HepG2 (cell line): Measurements from ENCODE around the gene ING2. TPM values are rescaled to one million over a fixed set of nuclear protein-coding genes. Genes with fewer than 3 reads are reported as not detected.

Experiments
- ATAC-seq: fragments of 200-7000 bp; cut with Tn5 transposase; 3 replicates; pipeline ENCODE4 v1.9.1; 2020; ENCODE audit warnings: mild to moderate bottlenecking, moderate library complexity
- BruUV-seq: library from RNA; stranded (reverse); fragments of 400-500 nt; replicated peaks from 2 replicates; lab custom pipeline; 2021; lab: Mats Ljungman, UMichigan
- CTCF ChIA-PET: fragments of 300-600 bp; formaldehyde crosslinking; extraction: SDS; loops from one replicate; lab custom pipeline; 2021; ENCODE audit warnings: low total read pairs, inconsistent platforms, low intra/inter-chr PET ratio; lab: Yijun Ruan, JAX
- POLR2A ChIA-PET: fragments of 350-600 bp; sonication (Branson Sonifier 250); formaldehyde crosslinking; loops from one replicate; lab custom pipeline; 2020; ENCODE audit warnings: antibody characterized with exemption, inconsistent platforms; lab: Yijun Ruan, JAX
- DNase-seq: peaks from one replicate; pipeline ENCODE4 v3.0.0-alpha.2; 2015; ENCODE audit warnings: low spot score
- FAIRE-seq: peaks from 3 replicates; lab custom pipeline; 2011; peaks lifted over from hg19 to GRCh38; lab: Jason Lieb, UNC
- H2AFZ ChIP-seq: one replicate; pipeline ENCODE4 v1.6.1; 2011; ENCODE audit warnings: low read length, inconsistent platforms
- H3K27ac ChIP-seq: fragments of 300-600 bp; 3 replicates; pipeline ENCODE4 v1.8.0; 2011; ENCODE audit warnings: mixed run types, mild to moderate bottlenecking, mixed read lengths, low read length, inconsistent platforms; ENCODE audit not compliant: insufficient read depth; ENCODE audit errors: extremely low read length
- H3K27me3 ChIP-seq, 2 experiments: fragments of 200-600 bp in 1 of 2; 2 replicates in 1 of 2; 3 replicates in 1 of 2; pipeline versions ENCODE4 v1.6.0 to v1.8.0; 2011; ENCODE audit warnings: low read length in 2 of 2, mild to moderate bottlenecking in 2 of 2, moderate library complexity in 2 of 2, inconsistent platforms in 1 of 2; ENCODE audit not compliant: insufficient read depth in 2 of 2, control insufficient read depth in 1 of 2
- H3K36me3 ChIP-seq, 2 experiments: fragments of 200-600 bp in 1 of 2; replicated peaks in 1 of 2; 2 replicates in 1 of 2; 3 replicates in 1 of 2; pipeline versions ENCODE4 v1.5.1 to v1.8.0; 2011; ENCODE audit warnings: low read length in 2 of 2, inconsistent platforms in 1 of 2; ENCODE audit not compliant: insufficient read depth in 2 of 2, control insufficient read depth in 1 of 2
- H3K4me1 ChIP-seq: 2 replicates; pipeline ENCODE4 v1.5.1; 2012; ENCODE audit warnings: low read length, inconsistent platforms; ENCODE audit not compliant: insufficient read depth
- H3K4me2 ChIP-seq: 2 replicates; pipeline ENCODE4 v1.6.0; 2011; ENCODE audit warnings: low read depth, low read length, inconsistent platforms
- H3K4me3 ChIP-seq, 3 experiments: fragments of 200-600 bp in 1 of 3; sonication (generic), shearing (Covaris generic) in 1 of 3; replicated peaks in 1 of 3; 2 replicates each; pipeline ENCODE4 v1.5.1; 2011 to 2016; ENCODE audit warnings: low read length in 3 of 3, inconsistent platforms in 2 of 3, low read depth in 2 of 3, mild to moderate bottlenecking in 2 of 3, control low read depth in 1 of 3, mixed read lengths in 1 of 3; ENCODE audit not compliant: insufficient read depth in 1 of 3
- H3K79me2 ChIP-seq: one replicate; pipeline ENCODE4 v1.6.1; 2011; ENCODE audit warnings: low read length, inconsistent platforms; ENCODE audit not compliant: insufficient read depth
- H3K9ac ChIP-seq: 2 replicates; pipeline ENCODE4 v1.6.0; 2011; ENCODE audit warnings: mild to moderate bottlenecking, low read depth, low read length, inconsistent platforms; ENCODE audit not compliant: insufficient read depth
- H3K9me3 ChIP-seq: 2 replicates; pipeline ENCODE4 v1.5.1; 2012; ENCODE audit warnings: mild to moderate bottlenecking, low read length
- H4K20me1 ChIP-seq: 2 replicates; pipeline ENCODE4 v1.6.0; 2011; ENCODE audit warnings: inconsistent platforms, mild to moderate bottlenecking, low read length, moderate library complexity; ENCODE audit not compliant: insufficient read depth
- ARID5B ChIP-seq: IDR thresholded peaks from 2 replicates; pipeline ENCODE4 v1.4.0; 2020; ENCODE audit warnings: mild to moderate bottlenecking, missing genetic modification reagents
- EP300 ChIP-seq, 3 experiments: sonication (generic) in 1 of 3; formaldehyde crosslinking in 1 of 3; IDR thresholded peaks; 2 replicates each; pipeline versions ENCODE4 v1.5.1 to v1.6.1; 2011 to 2020; ENCODE audit warnings: low read depth in 2 of 3, low read length in 2 of 3, borderline replicate concordance in 1 of 3, improper control_type of control experiment in 1 of 3, mild to moderate bottlenecking in 1 of 3, missing genetic modification reagents in 1 of 3, moderate library complexity in 1 of 3
- GMEB2 ChIP-seq: IDR thresholded peaks from 2 replicates; pipeline ENCODE4 v1.6.1; 2016; ENCODE audit warnings: missing biosample characterization, missing genetic modification reagents, low read depth
- HNRNPUL1 ChIP-seq: fragments of 200-400 bp; formaldehyde crosslinking; IDR thresholded peaks from 2 replicates; pipeline ENCODE4 v1.6.1; 2017; ENCODE audit warnings: low read depth, mild to moderate bottlenecking, low read length, moderate library complexity
- MAFF ChIP-seq: IDR thresholded peaks from 2 replicates; pipeline ENCODE4 v1.6.1; 2011; ENCODE audit warnings: low read depth, low read length, improper control_type of control experiment
- MAFK ChIP-seq, 2 experiments: IDR thresholded peaks in 1 of 2; conservative IDR thresholded peaks in 1 of 2; 2 replicates each; pipeline ENCODE4 v1.6.1; 2011; ENCODE audit warnings: improper control_type of control experiment in 2 of 2, low read length in 2 of 2
- PAXIP1 ChIP-seq: sonication (generic); formaldehyde crosslinking; conservative IDR thresholded peaks from 2 replicates; pipeline ENCODE4 v1.4.0; 2020; ENCODE audit warnings: mild to moderate bottlenecking, missing genetic modification reagents, moderate library complexity
- SAP130 ChIP-seq: IDR thresholded peaks from 2 replicates; pipeline ENCODE4 v1.6.1; 2016; ENCODE audit warnings: low read depth
- SOX6 ChIP-seq, 2 experiments: fragments of 450-650 bp in 1 of 2; sonication (generic) in 1 of 2; formaldehyde crosslinking in 1 of 2; IDR thresholded peaks; 2 replicates each; pipeline versions ENCODE4 v1.4.0 to v1.6.1; 2017 to 2020; ENCODE audit warnings: antibody characterized with exemption in 1 of 2, mild to moderate bottlenecking in 1 of 2, missing genetic modification reagents in 1 of 2
- ZNF362 ChIP-seq: sonication (generic); formaldehyde crosslinking; IDR thresholded peaks from 2 replicates; pipeline ENCODE4 v1.4.0; 2020; ENCODE audit warnings: missing genetic modification reagents, mild to moderate bottlenecking, borderline replicate concordance
- WGBS: methylation state at CpG from one replicate; pipeline ENCODE4 v1.1.6; 2017; ENCODE audit warnings: low lambda C conversion rate; 5-methylcytosine and 5-hydroxymethylcytosine counted together
- in situ Hi-C: cut with HindIII; loops from 2 replicates; pipeline ENCODE4 v1.10.0; 2017; ENCODE audit warnings: low pct_unique_long_range_greater_than_20kb; ENCODE audit not compliant: extremely low pct_ligation_motif_present
- intact Hi-C: fragments of 100-400 bp; cut with micrococcal nuclease; formaldehyde crosslinking; loops from one replicate; pipeline ENCODE4 v1.10.0; 2022; ENCODE audit not compliant: unreplicated experiment
- polyA plus RNA-seq, 8 experiments: library from polyadenylated mRNA; depleted of rRNA in 3 of 8; stranded (reverse) in 7 of 8; unstranded in 1 of 8; fragments of >200 nt; fragmentation: Illumina TruSeq in 4 of 8; extraction: Trizol in 4 of 8; gene quantifications; 2 replicates each; pipeline versions ENCODE4 v1.2.1 to v1.2.3, GENCODE V29; 2011 to 2016; ENCODE audit warnings: low read depth in 4 of 8, missing spikeins in 1 of 8, mixed read lengths in 1 of 8; ENCODE audit not compliant: insufficient read depth in 1 of 8
- total RNA-seq, 5 experiments: library from RNA; depleted of rRNA; stranded (reverse); fragments of >200 nt; fragmentation: Illumina TruSeq; extraction: Trizol; gene quantifications; 2 replicates each; pipeline ENCODE4 v1.2.3, GENCODE V29; 2016; ENCODE audit warnings: low read depth in 1 of 5

Gene ING2
- total and polyA plus RNA-seq, 2 of the 13 experiments (the other 11 are each of a cell fraction or from before 2014, with no cell fraction given) = 6.6 to 12.4 TPM

- peaks cover 30% of the 10 kb centered on the region for H3K4me1 ChIP-seq
- H4K20me1 ChIP-seq = peaks cover 13% of the 10 kb centered on the region
- peaks cover 37% of the 10 kb centered on the region for H3K79me2 ChIP-seq
- no peaks in the 10 kb centered on the region; a peak in 1 of 5 replicates for H3K27me3 ChIP-seq
- no peak overlapping the region for H3K9ac ChIP-seq
- in situ Hi-C loops (no loop called here), intact Hi-C loops (no loop called here)
- H3K27ac ChIP-seq = peak overlapping the region; percentile 28
- DNase-seq (peak; percentile 59), ATAC-seq (no peak), FAIRE-seq (peak; percentile 65)
- H3K4me2 ChIP-seq = peak overlapping the region; percentile 89
- peaks cover 4 to 15% of the 10 kb centered on the region in 2 experiments; a peak in 4 of 5 replicates for H3K36me3 ChIP-seq
- no peak overlapping the region for H2AFZ ChIP-seq
- H3K4me3 ChIP-seq = no peak overlapping the region; a peak in 1 of 6 replicates
- 41% methylated on average over 6 of the region's 6 CpGs for WGBS
- CTCF ChIA-PET = no interaction called here
- H3K9me3 ChIP-seq = no peaks in the 10 kb centered on the region
- POLR2A ChIA-PET = interaction anchor here (0.9 kb wide), 1 partner anchor 64 kb away, joined by 4 read pairs; no protein-coding TSS in a partner anchor
- no TSS peak for BruUV-seq
- peak; percentile 48 for TF ChIP-seq MAFF
- peak; percentile 84; the same call in 1 of the 2 replicates for TF ChIP-seq ZNF362 (CRISPR knock-in tag)
- peak in 1 of 2 experiments; percentile 21; a peak in 1 of 4 replicates for TF ChIP-seq MAFK (conservative IDR thresholded peaks at IDR 0.05 in 1 of 2, IDR thresholded peaks at IDR 0.05 in 1 of 2; ENCODE audit: low read length in 2 of 2)
- peak; percentile 23; the same call in 1 of the 2 replicates for TF ChIP-seq HNRNPUL1
- 0 out of 2 replicates have a peak, but pooled peaks have one; percentile 30 for TF ChIP-seq ARID5B (CRISPR knock-in tag)
- no peak for TF ChIP-seq GMEB2
- TF ChIP-seq EP300 (IDR thresholded peaks at IDR 0.05; ENCODE audit: low read depth in 2 of 2, low read length in 2 of 2) = 0 out of 4 replicates have a peak, but pooled peaks of 1 of the 2 experiments have one; percentile 28
- TF ChIP-seq EP300 (CRISPR knock-in tag; IDR thresholded peaks at IDR 0.05; ENCODE audit: borderline replicate concordance) = no peak
- TF ChIP-seq SOX6 (IDR thresholded peaks at IDR 0.05) = no peak
- TF ChIP-seq SOX6 (CRISPR knock-in tag; IDR thresholded peaks at IDR 0.05) = no peak
- peak; percentile 30; the same call in 1 of the 2 replicates for TF ChIP-seq PAXIP1 (CRISPR knock-in tag)
- peak; percentile 40; the same call in 1 of the 2 replicates for TF ChIP-seq SAP130 (CRISPR knock-in tag)
Observed at GRCh38 chr4:183507925-183508696, 3.3 kb downstream of the ING2 start.
